Upper lobe of left lung (tissue), 6 donors: ENCODE results near the gene OXCT1. TPM values are rescaled to one million over a fixed set of nuclear protein-coding genes. Genes with fewer than 3 reads are reported as not detected.

ENCODE experiments used
- ATAC-seq, 2 donors: fragments of 200-7000 bp; cut with Tn5 transposase; one replicate each; pipeline ENCODE4 v1.9.1; 2022; ENCODE audit warnings: mild to moderate bottlenecking in 2 of 2, moderate library complexity in 2 of 2; ENCODE audit not compliant: low FRiP score in 2 of 2
- DNase-seq, 2 donors: peaks; one replicate each; pipeline ENCODE4 v3.0.0-alpha.2; 2019 to 2020
- H3K27ac ChIP-seq, 4 donors: fragments of 200-600 bp; sonication (generic); one replicate each; pipeline ENCODE4 v1.5.1; 2016 to 2019
- H3K27me3 ChIP-seq, 4 donors: fragments of 200-600 bp; sonication (generic); one replicate each; pipeline ENCODE4 v1.5.1; 2017 to 2019
- H3K36me3 ChIP-seq, 4 donors: fragments of 200-600 bp; sonication (generic); one replicate each; pipeline ENCODE4 v1.5.1; 2016 to 2019
- H3K4me1 ChIP-seq, 4 donors: fragments of 200-600 bp; sonication (generic); one replicate each; pipeline ENCODE4 v1.5.1; 2018 to 2019
- H3K4me3 ChIP-seq, 4 donors: fragments of 200-600 bp; sonication (generic); one replicate each; pipeline ENCODE4 v1.5.1; 2017 to 2019; ENCODE audit warnings: mild to moderate bottlenecking in 2 of 4, moderate library complexity in 1 of 4
- H3K9me3 ChIP-seq, 4 donors: fragments of 200-600 bp; sonication (generic); one replicate each; pipeline ENCODE4 v1.5.1; 2018 to 2019
- EP300 ChIP-seq, 4 donors: sonication (generic); formaldehyde crosslinking; IDR thresholded peaks; one replicate each; pipeline ENCODE4 v1.5.1; 2017; ENCODE audit warnings: antibody characterized with exemption in 4 of 4, control low read depth in 2 of 4
- POLR2A ChIP-seq, 4 donors: fragments of 450-650 bp; IDR thresholded peaks; one replicate each; pipeline ENCODE4 v1.5.1; 2016 to 2017; ENCODE audit warnings: antibody characterized with exemption in 4 of 4, mild to moderate bottlenecking in 2 of 4
- POLR2AphosphoS5 ChIP-seq, 2 donors: sonication (generic); formaldehyde crosslinking; IDR thresholded peaks; one replicate each; pipeline ENCODE4 v1.5.1; 2017; ENCODE audit warnings: antibody characterized with exemption in 2 of 2
- WGBS, 2 donors: methylation state at CpG; one replicate each; pipeline ENCODE4 v1.1.5; 2017 to 2018; 5-methylcytosine and 5-hydroxymethylcytosine counted together
- total RNA-seq, 6 donors: library from RNA; depleted of rRNA in 4 of 6; stranded (reverse); fragments of >200 nt in 4 of 6; gene quantifications; one replicate each; pipeline versions ENCODE4 v1.1.0 to v1.2.1, GENCODE V29; 2016 to 2021
- TF ChIP-seq, protein P1 (sequence below), 6 experiments: fragments of 450-650 bp in 4 of 6; fragments of 200-600 bp in 2 of 6; sonication (generic) in 2 of 6; IDR thresholded peaks; one replicate each; pipeline ENCODE4 v1.5.1; 2016 to 2019; ENCODE audit warnings: antibody characterized with exemption in 6 of 6
- donor health status: DM: no; HTN: no; CAD: no; lungs with moderate emphysema.
- donor health status: DM: no; HTN: yes; CAD: no; lungs with severe emphysema.

OXCT1 gene
- total RNA-seq, 6 donors from 2014 or later = 6.4 to 16.3 (median 12.1) TPM

DNA sequence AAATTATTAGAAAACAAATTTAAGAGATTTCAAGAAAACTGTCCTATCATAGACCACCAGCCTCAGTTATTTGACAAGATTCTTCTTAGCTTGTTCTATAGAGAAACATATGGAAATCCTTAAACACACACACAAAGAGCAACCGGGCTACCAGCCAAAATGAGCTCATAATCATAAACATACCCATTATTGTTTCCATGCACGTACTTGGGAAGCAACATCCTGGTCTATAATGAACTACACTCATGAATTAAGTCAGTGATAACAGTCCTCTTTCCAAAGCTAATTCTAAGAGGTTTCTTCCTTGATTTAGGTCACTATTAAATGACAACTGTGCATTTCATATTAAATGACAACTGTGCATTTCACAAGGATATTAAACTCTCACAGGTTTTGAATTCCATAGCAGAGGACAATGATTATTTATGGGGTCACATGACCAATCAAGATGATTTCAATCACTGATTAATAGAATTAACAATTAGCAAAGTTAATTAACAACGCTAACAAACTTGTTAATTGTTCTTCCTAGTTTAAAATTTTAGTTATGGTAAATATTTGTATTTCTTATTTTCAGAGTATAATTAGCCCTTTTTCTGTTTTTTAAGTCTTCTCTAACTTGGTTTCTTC, 77.0 kb downstream of the OXCT1 start:
- TF ChIP-seq POLR2A (IDR thresholded peaks at IDR 0.05) = no peak
- Histone ChIP-seq H3K27me3 (no peaks in the 10 kb centered on the region), H3K4me1 (peaks cover 0 to 9% (median 4%) of the 10 kb centered on the region in 4 donors), H3K27ac (no peak overlapping the region), H3K9me3 (no peaks in the 10 kb centered on the region), H3K36me3 (no peaks in the 10 kb centered on the region), H3K4me3 (no peak overlapping the region)
- 54 to 81% methylated on average over 3 of the region's 3 CpGs for WGBS, 2 donors
- no peak for ATAC-seq
- DNase-seq = no peak

- no peak for ATAC-seq
Observed at GRCh38 chr5:41790038-41790776, 80.0 kb downstream of the OXCT1 start.

GRCh38 chr5:41789434-41789833, 80.8 kb downstream of the OXCT1 start:
- H3K4me3 ChIP-seq = no peak overlapping the region
- DNase-seq (no peak), ATAC-seq (no peak)
- peaks cover 0 to 9% (median 4%) of the 10 kb centered on the region in 4 donors for H3K4me1 ChIP-seq
- H3K27ac ChIP-seq = no peak overlapping the region
- TF ChIP-seq POLR2A (IDR thresholded peaks at IDR 0.05) (no peak), EP300 (IDR thresholded peaks at IDR 0.05) (no peak), POLR2AphosphoS5 (IDR thresholded peaks at IDR 0.05) (no peak)
- TF ChIP-seq, protein P1, sequence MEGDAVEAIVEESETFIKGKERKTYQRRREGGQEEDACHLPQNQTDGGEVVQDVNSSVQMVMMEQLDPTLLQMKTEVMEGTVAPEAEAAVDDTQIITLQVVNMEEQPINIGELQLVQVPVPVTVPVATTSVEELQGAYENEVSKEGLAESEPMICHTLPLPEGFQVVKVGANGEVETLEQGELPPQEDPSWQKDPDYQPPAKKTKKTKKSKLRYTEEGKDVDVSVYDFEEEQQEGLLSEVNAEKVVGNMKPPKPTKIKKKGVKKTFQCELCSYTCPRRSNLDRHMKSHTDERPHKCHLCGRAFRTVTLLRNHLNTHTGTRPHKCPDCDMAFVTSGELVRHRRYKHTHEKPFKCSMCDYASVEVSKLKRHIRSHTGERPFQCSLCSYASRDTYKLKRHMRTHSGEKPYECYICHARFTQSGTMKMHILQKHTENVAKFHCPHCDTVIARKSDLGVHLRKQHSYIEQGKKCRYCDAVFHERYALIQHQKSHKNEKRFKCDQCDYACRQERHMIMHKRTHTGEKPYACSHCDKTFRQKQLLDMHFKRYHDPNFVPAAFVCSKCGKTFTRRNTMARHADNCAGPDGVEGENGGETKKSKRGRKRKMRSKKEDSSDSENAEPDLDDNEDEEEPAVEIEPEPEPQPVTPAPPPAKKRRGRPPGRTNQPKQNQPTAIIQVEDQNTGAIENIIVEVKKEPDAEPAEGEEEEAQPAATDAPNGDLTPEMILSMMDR (IDR thresholded peaks at IDR 0.05) = no peak
- no peaks in the 10 kb centered on the region for H3K36me3 ChIP-seq
- WGBS, 2 donors = 85 to 95% methylated on average over 1 of the region's 1 CpG
- no peaks in the 10 kb centered on the region for H3K9me3 ChIP-seq
- H3K27me3 ChIP-seq = no peaks in the 10 kb centered on the region

More at GRCh38 chr5:41790038-41790776, 80.0 kb downstream of the OXCT1 start:
- Histone ChIP-seq H3K9me3 (no peaks in the 10 kb centered on the region), H3K4me1 (peaks cover 0 to 9% (median 4%) of the 10 kb centered on the region in 4 donors), H3K4me3 (no peak overlapping the region), H3K27ac (no peak overlapping the region), H3K27me3 (no peaks in the 10 kb centered on the region), H3K36me3 (no peaks in the 10 kb centered on the region)
- WGBS, 2 donors = 71 to 81% methylated on average over 6 of the region's 6 CpGs
- DNase-seq = no peak
- TF ChIP-seq POLR2A (IDR thresholded peaks at IDR 0.05) (no peak), EP300 (IDR thresholded peaks at IDR 0.05) (no peak), POLR2AphosphoS5 (IDR thresholded peaks at IDR 0.05) (no peak)
- TF ChIP-seq, protein P1 (IDR thresholded peaks at IDR 0.05) = no peak

DNA sequence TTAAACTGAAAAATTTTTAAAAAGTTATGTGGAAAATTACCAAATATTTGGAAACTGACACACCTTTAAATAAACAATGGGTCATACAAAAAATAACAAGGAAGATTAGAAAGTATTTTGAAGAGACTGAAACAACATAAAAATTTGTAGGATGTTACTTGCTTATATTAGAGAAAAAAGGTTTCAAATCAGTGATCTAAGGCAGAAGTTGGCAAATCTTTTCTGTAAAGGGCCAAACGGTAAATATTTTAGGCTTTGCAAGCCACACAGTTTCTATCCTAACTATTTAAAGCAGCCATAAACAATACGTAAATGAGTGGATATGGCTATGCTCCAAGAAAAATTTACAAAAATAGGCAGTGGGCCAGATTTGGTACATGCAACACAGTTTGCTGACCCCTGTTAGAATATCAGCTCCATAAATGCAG, 81.3 kb downstream of the OXCT1 start:
- H3K9me3 ChIP-seq = no peaks in the 10 kb centered on the region
- ATAC-seq (no peak), DNase-seq (no peak)
- H3K36me3 ChIP-seq = no peaks in the 10 kb centered on the region
- H3K4me3 ChIP-seq = no peak overlapping the region
- TF ChIP-seq POLR2A (IDR thresholded peaks at IDR 0.05) = no peak
- TF ChIP-seq, protein P1 (IDR thresholded peaks at IDR 0.05) = no peak
- TF ChIP-seq EP300 (IDR thresholded peaks at IDR 0.05) = no peak
- no peak for TF ChIP-seq POLR2AphosphoS5 (IDR thresholded peaks at IDR 0.05)
- no peak overlapping the region for H3K27ac ChIP-seq
- H3K27me3 ChIP-seq = no peaks in the 10 kb centered on the region
- 42 to 48% methylated on average over 2 of the region's 2 CpGs for WGBS, 2 donors
- H3K4me1 ChIP-seq = peaks cover 0 to 9% (median 4%) of the 10 kb centered on the region in 4 donors

- Histone ChIP-seq H3K9me3 (no peaks in the 10 kb centered on the region), H3K27ac (no peak overlapping the region), H3K36me3 (no peaks in the 10 kb centered on the region), H3K4me3 (no peak overlapping the region), H3K4me1 (peaks cover 0 to 9% (median 2%) of the 10 kb centered on the region in 4 donors), H3K27me3 (no peaks in the 10 kb centered on the region)
- ATAC-seq (no peak), DNase-seq (no peak)
- 91 to 96% methylated on average over 2 of the region's 2 CpGs for WGBS, 2 donors
- TF ChIP-seq POLR2A (IDR thresholded peaks at IDR 0.05) (no peak), EP300 (IDR thresholded peaks at IDR 0.05) (no peak), POLR2AphosphoS5 (IDR thresholded peaks at IDR 0.05) (no peak)
- TF ChIP-seq, protein P1 (IDR thresholded peaks at IDR 0.05) = no peak
Observed at GRCh38 chr5:41787265-41787664, 83.0 kb downstream of the OXCT1 start.
